Ovary (tissue), 3 donors: Measurements from ENCODE around the gene CASTOR2.

ENCODE experiments used
- EP300 ChIP-seq: sonication (generic); formaldehyde crosslinking; IDR thresholded peaks from one replicate; pipeline ENCODE4 v1.6.1; 2017; ENCODE audit warnings: antibody characterized with exemption
- POLR2A ChIP-seq: fragments of 450-650 bp; IDR thresholded peaks from one replicate; pipeline ENCODE4 v1.6.1; 2017; ENCODE audit warnings: antibody characterized with exemption, mild to moderate bottlenecking, moderate library complexity
- TF ChIP-seq, protein P1 (sequence below), 3 donors: fragments of 450-650 bp in 2 of 3; fragments of 200-600 bp in 1 of 3; IDR thresholded peaks; one replicate each; pipeline versions ENCODE4 v1.5.1 to v1.8.0; 2016 to 2022; ENCODE audit warnings: antibody characterized with exemption in 3 of 3, mild to moderate bottlenecking in 1 of 3
- donor health status: DM: no; HTN: no; CAD: no.

DNA sequence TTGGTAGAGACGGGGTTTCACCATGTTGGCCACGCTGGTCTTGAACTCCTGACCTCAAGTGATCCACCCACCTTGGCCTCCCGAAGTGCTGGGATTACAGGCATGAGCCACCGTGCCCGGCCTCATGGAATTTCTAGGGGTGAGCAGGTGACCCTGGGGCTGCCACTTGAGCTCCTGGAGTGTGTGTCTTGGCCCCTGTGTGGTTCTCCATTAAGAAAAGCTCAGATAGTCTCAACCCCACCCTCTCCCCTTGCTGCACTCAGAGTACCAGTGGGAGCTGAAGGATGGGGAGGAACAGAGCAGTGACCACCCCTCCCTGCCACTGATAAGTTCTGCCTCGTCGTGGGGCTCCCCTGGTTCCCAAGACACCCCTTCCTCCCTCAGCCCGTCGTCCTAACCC lies 63.8 kb downstream of the CASTOR2 start:
- TF ChIP-seq, protein P1, sequence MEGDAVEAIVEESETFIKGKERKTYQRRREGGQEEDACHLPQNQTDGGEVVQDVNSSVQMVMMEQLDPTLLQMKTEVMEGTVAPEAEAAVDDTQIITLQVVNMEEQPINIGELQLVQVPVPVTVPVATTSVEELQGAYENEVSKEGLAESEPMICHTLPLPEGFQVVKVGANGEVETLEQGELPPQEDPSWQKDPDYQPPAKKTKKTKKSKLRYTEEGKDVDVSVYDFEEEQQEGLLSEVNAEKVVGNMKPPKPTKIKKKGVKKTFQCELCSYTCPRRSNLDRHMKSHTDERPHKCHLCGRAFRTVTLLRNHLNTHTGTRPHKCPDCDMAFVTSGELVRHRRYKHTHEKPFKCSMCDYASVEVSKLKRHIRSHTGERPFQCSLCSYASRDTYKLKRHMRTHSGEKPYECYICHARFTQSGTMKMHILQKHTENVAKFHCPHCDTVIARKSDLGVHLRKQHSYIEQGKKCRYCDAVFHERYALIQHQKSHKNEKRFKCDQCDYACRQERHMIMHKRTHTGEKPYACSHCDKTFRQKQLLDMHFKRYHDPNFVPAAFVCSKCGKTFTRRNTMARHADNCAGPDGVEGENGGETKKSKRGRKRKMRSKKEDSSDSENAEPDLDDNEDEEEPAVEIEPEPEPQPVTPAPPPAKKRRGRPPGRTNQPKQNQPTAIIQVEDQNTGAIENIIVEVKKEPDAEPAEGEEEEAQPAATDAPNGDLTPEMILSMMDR (IDR thresholded peaks at IDR 0.05), result no peak
- TF ChIP-seq POLR2A, result no peak
- no peak for TF ChIP-seq EP300
